PC-3 (cell line): ENCODE results near the gene RSPRY1.

Experiments
- CTCF ChIP-seq: fragments of 300-600 bp; sonication (generic); conservative IDR thresholded peaks from 2 replicates; pipeline ENCODE4 v1.5.1; 2017; ENCODE audit warnings: antibody characterized with exemption, low read depth, mild to moderate bottlenecking, low read length
- EZH2 ChIP-seq: fragments of 300-600 bp; sonication (generic); IDR thresholded peaks from one replicate; pipeline ENCODE4 v1.6.1; 2017; ENCODE audit warnings: antibody characterized with exemption, mild to moderate bottlenecking, low read length; ENCODE audit not compliant: unreplicated experiment
- EZH2phosphoT487 ChIP-seq: fragments of 300-600 bp; sonication (generic); IDR thresholded peaks from 2 replicates; pipeline ENCODE4 v1.6.1; 2018; ENCODE audit warnings: mild to moderate bottlenecking, antibody characterized with exemption, low read length, borderline replicate concordance

- peak; percentile 71 for TF ChIP-seq CTCF
- no peak for TF ChIP-seq EZH2
- TF ChIP-seq EZH2phosphoT487: no peak
Observed at GRCh38 chr16:57167953-57168352, 18.2 kb upstream of the RSPRY1 start.
